Measurements from ENCODE around the gene CCBE1.

The CCBE1 gene

DNA sequence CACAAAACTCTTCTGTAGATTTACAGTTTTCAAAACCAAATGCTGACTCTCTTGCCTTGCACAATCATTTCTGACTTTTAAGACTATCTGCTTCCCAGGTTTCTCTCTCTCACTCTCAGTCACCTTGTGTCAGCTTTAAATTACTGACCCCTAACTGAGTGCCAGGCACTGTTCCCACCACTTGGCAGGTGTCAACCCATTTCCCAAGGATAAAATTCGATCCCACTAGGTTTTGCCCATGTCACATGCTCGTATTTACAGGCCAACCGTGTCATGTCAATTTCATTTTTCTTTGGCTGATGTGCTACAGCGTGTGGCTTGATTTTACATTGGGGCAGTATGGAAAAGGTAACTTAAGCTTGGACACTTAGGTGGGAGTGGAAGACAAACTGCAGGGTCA is 312.0 kb downstream of the CCBE1 start:
- no peaks in the 10 kb centered on the region for H3K9me3 Mint-ChIP-seq
- peaks cover 12% of the 10 kb centered on the region for H3K4me1 Mint-ChIP-seq (ENCODE audit: low read depth)
- H3K4me3 Mint-ChIP-seq: no peak overlapping the region
- H3K36me3 Mint-ChIP-seq (ENCODE audit: low read depth): no peaks in the 10 kb centered on the region
- peaks cover under 1% of the 10 kb centered on the region for H3K27me3 Mint-ChIP-seq
- no peak overlapping the region for H3K27ac Mint-ChIP-seq
- intact Hi-C loops (cut with micrococcal nuclease): no loop called here

DNA sequence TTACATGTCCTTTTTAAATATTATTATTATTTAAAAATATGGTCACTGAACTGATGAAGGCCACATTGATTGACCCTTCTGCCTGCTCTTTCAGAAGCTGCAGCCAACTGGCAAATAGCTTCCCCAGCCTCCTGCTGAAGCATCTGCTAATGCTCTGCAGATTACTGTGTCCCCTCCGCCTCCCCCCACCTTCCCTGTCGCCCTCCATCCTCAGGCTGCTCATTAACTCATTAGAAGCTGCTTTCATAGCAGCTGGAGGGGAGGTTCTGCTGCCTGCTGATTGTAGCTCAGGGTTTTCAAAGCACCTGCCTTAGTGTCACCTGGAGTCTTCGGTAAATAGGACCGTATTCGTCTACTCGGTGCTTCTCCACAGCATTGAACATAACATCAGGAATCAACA is 313.4 kb downstream of the CCBE1 start:
- intact Hi-C loops (cut with micrococcal nuclease): no loop called here
- Mint-ChIP-seq H3K9me3 (no peaks in the 10 kb centered on the region), H3K4me1 (ENCODE audit: low read depth) (peaks cover 5% of the 10 kb centered on the region), H3K36me3 (ENCODE audit: low read depth) (no peaks in the 10 kb centered on the region), H3K27ac (no peak overlapping the region), H3K27me3 (peaks cover 5% of the 10 kb centered on the region), H3K4me3 (no peak overlapping the region)

DNA sequence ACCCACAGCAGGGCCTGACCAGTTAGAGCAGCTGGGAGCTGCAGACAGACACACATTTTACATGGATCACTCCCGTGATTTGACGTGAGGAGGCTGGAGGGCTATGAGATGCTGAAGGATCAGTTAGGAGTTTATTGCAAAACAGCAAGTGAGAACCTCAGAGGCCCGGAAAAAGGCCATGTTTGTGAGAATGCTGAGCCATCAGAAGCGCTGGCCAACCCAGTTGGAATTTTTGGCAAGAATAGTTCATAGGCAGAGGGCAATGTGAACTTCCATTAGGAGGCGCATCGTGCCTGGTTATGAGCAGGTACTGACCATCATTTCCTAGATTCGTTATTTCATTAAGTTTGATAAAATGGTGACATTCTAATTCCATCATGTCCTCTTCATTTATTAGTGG is 314.8 kb downstream of the CCBE1 start:
- H3K4me1 Mint-ChIP-seq (ENCODE audit: low read depth): no peaks in the 10 kb centered on the region
- no peak overlapping the region for H3K4me3 Mint-ChIP-seq
- intact Hi-C loops (cut with micrococcal nuclease): no loop called here
- H3K36me3 Mint-ChIP-seq (ENCODE audit: low read depth): no peaks in the 10 kb centered on the region
- no peaks in the 10 kb centered on the region for H3K9me3 Mint-ChIP-seq
- H3K27ac Mint-ChIP-seq: no peak overlapping the region
- H3K27me3 Mint-ChIP-seq: peaks cover 6% of the 10 kb centered on the region

DNA sequence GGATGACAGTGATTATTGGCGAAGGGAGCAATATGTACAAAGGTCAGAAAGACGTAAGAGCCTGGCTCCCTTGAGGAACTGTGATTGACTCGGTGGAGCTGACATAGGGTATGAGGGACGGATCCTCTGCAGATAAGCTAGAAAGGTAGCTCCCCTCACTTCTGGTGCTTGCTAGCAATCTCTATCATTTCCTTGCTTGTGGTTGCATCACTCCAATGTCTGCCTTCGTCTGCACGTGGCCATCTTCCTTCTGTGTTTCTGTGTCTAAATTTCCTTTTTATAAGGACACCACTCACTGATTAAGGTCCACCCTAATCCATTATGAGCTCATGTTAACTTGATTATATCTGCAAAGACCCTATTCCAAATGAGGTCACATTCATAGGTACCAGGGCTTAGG is 315.3 kb downstream of the CCBE1 start:
- Mint-ChIP-seq H3K27me3 (peaks cover 6% of the 10 kb centered on the region), H3K4me3 (no peak overlapping the region), H3K27ac (no peak overlapping the region), H3K4me1 (ENCODE audit: low read depth) (no peaks in the 10 kb centered on the region), H3K36me3 (ENCODE audit: low read depth) (no peaks in the 10 kb centered on the region), H3K9me3 (no peaks in the 10 kb centered on the region)
- intact Hi-C loops (cut with micrococcal nuclease): no loop called here

Measured in dendritic cell treated with granulocyte-macrophage colony-stimulating factor and Interleukin-4, amounts not matched to agents 40 ng/mL and 50 ng/mL, for 4 days (primary cell).